ENCODE measurements around the gene TMEM14B. TPM values are rescaled to one million over a fixed set of nuclear protein-coding genes. Genes with fewer than 3 reads are reported as not detected.
"Not testable (repeated sequence)": the region's sequence is repeated elsewhere in the genome, so short reads cannot be mapped to it uniquely, and the experiment has no call there.

TMEM14B gene
- 52.9 and 74.1 TPM in 2 replicates for total RNA-seq
- 76.9 TPM for polyA plus RNA-seq (2012)

- peak; percentile 97 for DNase-seq (ENCODE audit: low read depth)
Observed at GRCh38 chr6:10747251-10747972, at the start of gene TMEM14B. Gene TMEM14B, plus strand, starts transcription at chr6:10747805. Its CDS starts 1,441 bp downstream, at chr6:10749246.

GRCh38 chr6:10713962-10714361, 33.6 kb upstream of the TMEM14B start:
- no peak for DNase-seq (ENCODE audit: low read depth)

- no peak for DNase-seq (ENCODE audit: low read depth)
Observed at GRCh38 chr6:10719296-10719963, 28.2 kb upstream of the TMEM14B start.

- DNase-seq (ENCODE audit: low read depth) = no peak
Observed at GRCh38 chr6:10719964-10720264, 27.7 kb upstream of the TMEM14B start.

GRCh38 chr6:10720265-10720959, 27.2 kb upstream of the TMEM14B start:
- no peak for DNase-seq (ENCODE audit: low read depth)

GRCh38 chr6:10720960-10721849, 26.4 kb upstream of the TMEM14B start:
- DNase-seq (ENCODE audit: low read depth) = not testable (repeated sequence)

GRCh38 chr6:10721850-10722569, 25.6 kb upstream of the TMEM14B start:
- no peak for DNase-seq (ENCODE audit: low read depth)

- no peak for DNase-seq (ENCODE audit: low read depth)
Observed at GRCh38 chr6:10722570-10722819, 25.1 kb upstream of the TMEM14B start.

- DNase-seq (ENCODE audit: low read depth) = peak; percentile 99
Observed at GRCh38 chr6:10722820-10723566, 24.6 kb upstream of the TMEM14B start, which contains the start of gene TMEM14C. Gene TMEM14C, plus strand, starts transcription at chr6:10723070. Its CDS starts 1,544 bp downstream, at chr6:10724614.

- no peak for DNase-seq (ENCODE audit: low read depth)
Observed at GRCh38 chr6:10723567-10723881, 24.1 kb upstream of the TMEM14B start.

GRCh38 chr6:10725044-10725443, 22.6 kb upstream of the TMEM14B start:
- DNase-seq (ENCODE audit: low read depth) = no peak

GRCh38 chr6:10725716-10726115, 21.9 kb upstream of the TMEM14B start:
- no peak for DNase-seq (ENCODE audit: low read depth)

GRCh38 chr6:10730254-10730653, 17.4 kb upstream of the TMEM14B start:
- DNase-seq (ENCODE audit: low read depth) = no peak

GRCh38 chr6:10733151-10733715, 14.4 kb upstream of the TMEM14B start:
- no peak for DNase-seq (ENCODE audit: low read depth)

GRCh38 chr6:10733863-10734262, 13.7 kb upstream of the TMEM14B start:
- DNase-seq (ENCODE audit: low read depth) = no peak

GRCh38 chr6:10736731-10737130, 10.9 kb upstream of the TMEM14B start:
- DNase-seq (ENCODE audit: low read depth) = no peak

GRCh38 chr6:10740061-10740460, 7.5 kb upstream of the TMEM14B start:
- peak; percentile 77 for DNase-seq (ENCODE audit: low read depth)

GRCh38 chr6:10741643-10742042, 6.0 kb upstream of the TMEM14B start:
- DNase-seq (ENCODE audit: low read depth) = not testable (repeated sequence)

GRCh38 chr6:10742251-10742650, 5.4 kb upstream of the TMEM14B start:
- DNase-seq (ENCODE audit: low read depth) = peak; percentile 55

GRCh38 chr6:10743515-10743914, 4.1 kb upstream of the TMEM14B start:
- DNase-seq (ENCODE audit: low read depth) = no peak

All from myocyte (in vitro differentiated cells).